CD4-positive, alpha-beta T cell treated with Interleukin-15 for 1 hour (primary cell): ENCODE measurements around the gene NAE1.
"Not testable (repeated sequence)": the region's sequence is repeated elsewhere in the genome, so short reads cannot be mapped to it uniquely, and the experiment has no call there.

Source experiments
- DNase-seq: peaks from one replicate; pipeline ENCODE4 v3.0.0-alpha.2; 2020

The NAE1 gene

DNA sequence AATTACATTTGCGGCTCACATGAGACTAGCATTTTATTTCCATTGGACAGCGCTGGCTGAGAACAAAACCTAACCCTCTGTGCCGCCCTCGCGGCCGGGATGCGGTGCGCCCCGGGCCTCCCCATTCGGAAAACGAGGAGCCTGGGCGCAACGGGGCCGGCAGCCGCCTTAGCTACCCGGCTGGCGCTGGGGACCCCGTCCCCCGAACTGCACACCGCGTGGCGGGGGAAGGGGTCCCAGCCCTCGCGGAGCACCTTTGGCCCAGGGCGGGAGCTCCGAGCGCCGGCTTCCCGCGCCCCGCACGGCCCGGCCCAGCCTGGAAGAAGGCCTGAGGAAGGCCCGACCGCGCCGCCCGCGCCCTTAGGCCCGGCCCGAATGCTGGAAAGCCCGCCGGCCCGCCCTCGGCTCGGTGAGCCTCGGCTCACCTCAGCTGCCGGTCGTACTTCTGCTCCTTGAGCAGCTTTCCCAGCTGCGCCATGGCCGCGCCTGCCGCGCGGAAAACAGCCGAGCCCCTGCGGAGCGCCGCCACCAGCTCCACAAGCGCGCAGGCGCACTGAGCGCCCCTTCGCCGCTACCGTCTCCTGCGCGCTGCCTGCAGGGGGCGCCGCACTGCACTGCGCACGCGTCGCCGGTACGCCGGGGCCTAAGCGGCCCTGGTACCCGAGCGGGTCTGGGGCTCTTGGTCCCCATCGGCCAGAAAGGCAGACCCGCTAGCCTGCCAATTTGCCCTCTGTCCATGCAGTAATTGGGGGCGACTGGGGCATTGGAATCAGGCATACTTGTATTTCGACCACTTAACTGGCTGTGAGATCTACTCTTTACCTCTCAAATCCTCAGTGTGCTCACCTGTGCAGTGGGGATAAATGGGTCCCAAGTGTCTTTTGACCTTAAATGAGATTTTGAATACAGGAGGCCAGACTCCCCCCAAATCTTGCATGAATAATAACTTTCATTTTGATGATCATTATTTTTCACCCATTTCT, at the start of gene NAE1:
Gene NAE1 (minus strand): TSS at position 555 of the 983 bp plus-strand sequence. CDS start 77 bp downstream, at position 478.
- peak; percentile 89 for DNase-seq

DNA sequence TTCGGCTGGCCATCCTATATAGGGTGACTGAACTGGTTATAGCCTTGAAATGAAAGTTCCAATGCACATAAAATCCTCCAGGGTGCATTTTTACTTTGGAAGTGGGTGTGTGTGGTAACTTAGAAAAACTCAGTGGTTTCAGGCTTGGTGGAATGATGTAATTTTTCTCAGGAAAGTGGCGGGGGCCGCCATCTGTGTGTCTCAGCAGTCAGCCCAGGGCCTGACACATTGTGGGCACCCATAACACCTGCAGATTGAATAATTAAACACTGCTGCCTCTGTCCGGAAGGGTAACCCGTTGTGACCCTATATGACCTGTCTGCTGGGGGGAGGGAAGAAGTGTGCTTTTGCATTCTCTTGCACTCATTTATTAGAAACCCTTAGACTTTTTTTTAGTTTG, 47.3 kb upstream of the NAE1 start:
- no peak for DNase-seq

DNA sequence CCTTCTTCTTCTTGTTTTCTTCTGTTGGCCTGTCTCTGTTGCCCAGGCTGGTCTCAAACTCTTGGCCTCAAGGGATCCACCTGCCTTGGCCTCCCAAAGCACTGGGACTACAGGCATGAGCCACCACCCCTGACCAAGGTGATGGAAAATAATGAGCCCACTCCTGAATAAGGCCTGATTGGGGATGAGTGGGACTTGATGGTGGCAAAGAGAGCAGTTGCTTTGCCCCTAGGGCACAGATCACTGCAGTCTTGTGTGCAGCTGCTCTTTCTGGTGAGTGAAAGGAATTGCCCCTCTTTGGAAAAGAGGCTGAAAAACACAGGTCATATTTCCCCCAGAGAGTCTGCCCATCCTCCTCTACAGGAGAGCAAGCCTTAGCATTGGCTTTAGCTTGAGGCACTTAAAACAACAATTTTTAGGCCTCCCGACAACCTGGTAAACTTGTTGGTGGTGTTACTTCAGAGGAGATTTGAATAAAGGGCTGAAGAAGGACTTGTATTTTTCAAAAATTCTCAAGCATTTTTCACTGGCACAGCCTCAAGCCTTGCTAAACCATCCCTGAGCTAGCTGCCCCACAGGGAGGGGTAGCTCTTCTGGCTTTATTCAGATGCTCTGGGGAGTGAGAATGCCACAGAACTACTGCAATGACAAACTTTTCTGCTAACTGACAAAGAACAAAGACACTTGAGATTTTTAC, 43.5 kb upstream of the NAE1 start:
- DNase-seq = no peak

DNA sequence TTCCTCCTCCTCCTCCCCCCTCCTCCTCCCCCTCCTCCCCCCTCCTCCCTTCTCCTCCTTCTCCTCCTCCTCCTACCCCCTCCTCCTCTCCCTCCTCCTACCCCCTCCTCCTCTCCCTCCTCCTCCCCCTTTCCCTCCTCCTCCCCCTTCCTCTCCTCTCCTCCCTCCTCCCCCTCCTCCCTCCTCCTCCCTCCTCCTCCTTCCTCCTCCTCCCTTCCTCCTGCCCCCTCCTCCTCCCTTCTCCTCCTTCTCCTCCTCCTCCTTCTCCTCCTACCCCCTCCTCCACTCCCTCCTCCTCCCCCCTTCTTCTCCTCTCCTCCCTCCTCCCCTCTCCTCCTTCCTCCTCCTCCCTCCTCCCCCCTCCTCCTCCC, 42.9 kb upstream of the NAE1 start:
- no peak for DNase-seq

DNA sequence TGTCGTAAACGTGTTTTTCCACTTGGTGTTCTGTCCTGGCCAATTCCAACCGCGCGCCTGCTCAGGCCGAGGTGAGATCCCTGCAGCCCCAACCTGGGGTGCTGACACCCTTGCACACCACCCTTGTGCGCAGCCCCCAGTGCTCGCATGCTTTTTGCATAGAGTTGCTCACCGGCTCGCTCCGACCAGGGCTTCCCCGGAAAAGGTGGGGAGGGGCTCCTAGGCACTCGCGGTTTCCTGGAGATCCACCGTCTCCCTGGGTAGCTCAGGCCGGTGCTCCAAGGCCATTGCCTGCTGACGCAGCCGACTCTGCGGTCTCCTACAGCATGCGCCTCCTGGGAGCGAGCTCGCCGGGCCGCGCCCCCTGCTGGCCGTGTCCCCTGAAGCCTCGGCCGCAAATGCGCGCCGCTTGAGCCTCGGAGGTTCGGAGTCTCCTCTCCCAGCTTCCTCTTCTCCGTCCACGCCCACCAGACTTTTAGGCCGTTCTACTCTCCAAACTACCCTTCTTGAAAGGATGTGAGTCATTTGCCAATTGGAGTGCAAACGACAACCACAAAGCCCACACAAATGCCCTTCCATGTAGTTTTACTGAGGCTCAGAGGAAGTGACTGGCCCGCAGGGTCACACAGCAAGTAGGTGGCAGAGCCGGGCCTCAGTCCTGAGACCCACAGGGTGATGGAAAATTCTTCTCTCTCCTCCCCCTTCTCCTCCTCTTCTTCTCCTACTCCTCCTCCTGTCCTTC, 42.3 kb upstream of the NAE1 start:
- DNase-seq = peak; percentile 92

DNA sequence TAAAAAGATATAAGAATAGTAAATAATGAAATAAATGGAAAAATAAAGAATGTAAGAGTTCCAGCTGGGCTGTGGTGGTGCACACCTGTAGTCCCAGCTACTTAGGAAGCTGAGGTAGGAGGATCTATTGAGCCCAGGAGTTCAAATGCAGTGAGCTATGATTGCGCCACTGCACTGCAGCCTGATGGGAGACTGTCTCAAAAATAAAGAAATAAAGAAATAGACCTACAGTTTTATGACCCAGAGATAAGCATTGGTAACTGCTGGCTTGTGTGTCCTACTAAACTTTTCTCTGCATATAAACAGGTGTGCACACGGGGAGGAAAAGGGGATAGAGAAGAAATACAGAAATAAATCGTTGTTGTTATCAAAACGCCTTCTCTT, 41.8 kb upstream of the NAE1 start:
- DNase-seq = no peak

DNA sequence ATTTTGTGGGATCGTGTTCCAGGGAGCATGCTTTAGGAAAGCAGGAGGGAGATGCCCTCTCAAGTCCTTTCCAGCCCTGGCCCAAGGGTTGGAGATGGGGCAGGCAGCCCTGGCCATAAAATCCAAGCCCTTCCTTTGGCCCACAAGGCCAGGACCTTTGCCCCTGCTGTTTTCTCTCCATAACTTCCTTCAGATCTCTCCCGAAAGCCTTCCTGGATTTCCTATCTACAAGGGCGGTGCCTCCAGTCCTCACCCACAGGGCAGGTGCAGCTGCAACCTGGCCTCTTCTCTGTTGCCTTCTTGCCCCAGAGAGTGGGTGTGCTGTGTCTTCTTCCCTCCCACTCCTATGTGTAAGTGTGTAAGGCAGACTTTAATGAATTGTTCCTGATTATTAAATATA, 41.1 kb upstream of the NAE1 start:
- DNase-seq = no peak

DNA sequence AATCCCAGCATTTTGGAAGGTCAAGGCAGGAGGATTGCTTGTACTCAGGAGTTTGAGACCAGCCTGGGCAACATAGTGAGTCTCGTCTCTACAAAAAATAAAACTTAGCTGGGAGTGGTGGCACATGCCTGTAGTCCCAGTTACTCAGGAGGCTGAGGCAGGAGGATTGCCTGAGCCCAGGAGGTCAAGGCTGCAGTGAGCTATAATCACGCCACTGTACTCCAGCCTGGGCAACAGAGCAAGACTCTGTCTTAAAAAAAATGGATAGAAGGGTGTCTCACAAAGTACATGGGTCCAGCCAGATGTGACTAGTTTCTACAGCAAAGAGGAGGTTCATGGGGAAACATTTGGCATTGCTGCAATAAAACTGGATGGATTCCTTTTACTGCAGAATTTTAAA, 40.6 kb upstream of the NAE1 start:
- not testable (repeated sequence) for DNase-seq

DNA sequence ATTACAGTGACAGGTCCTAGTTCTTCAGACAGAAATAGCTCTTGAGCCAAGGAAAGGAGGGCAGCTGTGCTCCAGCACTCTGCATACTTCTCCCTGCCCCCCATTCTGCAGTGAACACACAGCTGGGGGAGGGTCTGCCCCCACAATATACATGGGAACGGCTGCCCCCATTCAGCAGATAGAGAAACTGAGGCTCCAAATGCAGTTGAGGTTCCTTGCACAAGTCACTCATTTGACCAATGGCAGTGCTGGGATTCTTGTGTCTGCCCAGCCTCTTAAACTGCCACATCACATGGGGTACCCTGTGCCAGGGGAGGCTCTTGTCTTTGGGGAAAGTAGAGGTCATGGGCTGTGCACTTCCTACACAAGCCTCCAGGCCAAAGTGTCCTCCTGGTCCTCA, 38.6 kb upstream of the NAE1 start:
- no peak for DNase-seq

DNA sequence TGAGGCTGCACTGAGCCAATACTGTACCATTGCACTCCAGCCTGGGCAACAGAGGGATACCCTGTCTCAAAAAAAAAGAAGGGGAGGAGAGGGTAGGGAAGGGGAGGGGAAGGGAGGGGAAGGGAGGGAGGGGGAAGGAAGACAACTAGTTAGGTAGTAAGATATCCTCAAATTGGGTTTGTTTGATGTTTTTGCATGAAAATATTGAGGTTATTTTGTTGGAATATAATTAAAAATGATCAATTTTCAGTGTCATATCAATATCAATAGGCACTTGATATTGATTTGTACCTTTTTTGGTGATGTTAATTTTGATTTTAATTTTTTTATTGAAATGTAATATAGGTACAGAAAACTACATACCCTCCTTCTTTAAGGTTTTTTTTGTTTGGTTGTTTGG, 32.9 kb upstream of the NAE1 start:
- DNase-seq = no peak

DNA sequence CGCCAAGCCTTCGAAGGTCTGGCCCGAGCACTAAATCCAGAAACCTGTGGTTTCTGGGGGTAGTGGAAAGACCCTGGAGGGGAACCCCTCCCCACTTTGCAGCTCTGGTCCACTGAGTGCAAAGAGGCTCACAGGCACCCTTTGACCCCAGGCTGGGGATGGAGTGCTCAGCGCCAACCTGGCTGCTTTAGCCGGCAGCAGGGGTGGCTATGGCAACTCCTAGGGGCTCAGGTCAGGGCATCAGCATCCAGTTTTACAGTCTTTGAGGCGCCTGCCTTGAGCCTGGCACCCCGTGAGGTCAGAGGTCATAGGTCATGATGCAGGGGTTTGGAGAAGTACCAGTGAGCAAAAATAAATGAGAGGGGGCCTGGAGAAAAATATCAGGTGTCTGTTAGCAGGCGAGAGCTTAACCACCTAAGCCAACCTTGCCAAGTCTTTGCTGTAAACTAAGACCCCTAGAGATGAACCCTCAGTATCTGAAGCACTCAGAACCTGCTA, 31.3 kb upstream of the NAE1 start:
- no peak for DNase-seq

DNA sequence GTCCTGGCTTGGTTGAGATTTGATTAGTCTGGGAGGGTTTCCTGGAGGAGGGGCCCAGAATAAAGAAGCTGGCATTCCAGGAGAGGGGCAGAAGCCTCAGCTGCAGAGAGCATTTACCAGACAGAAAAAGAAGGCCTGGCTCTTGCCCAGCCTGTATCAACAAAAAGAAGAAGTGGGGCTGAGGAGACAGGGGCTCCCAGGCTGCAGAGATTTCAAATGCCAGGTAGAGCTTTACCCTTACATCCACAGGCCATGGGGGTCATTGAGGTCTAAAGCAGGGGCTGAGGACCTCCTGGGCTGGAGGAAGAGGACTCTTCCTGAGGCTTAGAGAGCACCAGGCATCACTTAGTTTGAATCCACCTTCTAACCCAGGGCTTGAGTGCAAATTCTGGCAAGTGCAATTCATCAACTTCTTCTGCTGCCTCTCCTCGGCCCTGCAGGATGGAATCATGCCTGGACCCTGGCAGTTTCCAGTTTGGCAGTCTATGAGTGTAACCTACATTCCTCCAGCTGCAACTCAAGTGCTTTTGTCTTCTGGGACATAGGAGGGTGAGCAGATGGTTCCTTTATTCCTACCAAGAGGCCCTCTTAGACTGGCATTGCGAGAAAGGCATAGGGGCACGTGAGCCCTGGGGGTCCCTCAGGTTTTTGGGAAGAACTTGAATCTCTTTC, 28.8 kb upstream of the NAE1 start:
- DNase-seq = no peak

DNA sequence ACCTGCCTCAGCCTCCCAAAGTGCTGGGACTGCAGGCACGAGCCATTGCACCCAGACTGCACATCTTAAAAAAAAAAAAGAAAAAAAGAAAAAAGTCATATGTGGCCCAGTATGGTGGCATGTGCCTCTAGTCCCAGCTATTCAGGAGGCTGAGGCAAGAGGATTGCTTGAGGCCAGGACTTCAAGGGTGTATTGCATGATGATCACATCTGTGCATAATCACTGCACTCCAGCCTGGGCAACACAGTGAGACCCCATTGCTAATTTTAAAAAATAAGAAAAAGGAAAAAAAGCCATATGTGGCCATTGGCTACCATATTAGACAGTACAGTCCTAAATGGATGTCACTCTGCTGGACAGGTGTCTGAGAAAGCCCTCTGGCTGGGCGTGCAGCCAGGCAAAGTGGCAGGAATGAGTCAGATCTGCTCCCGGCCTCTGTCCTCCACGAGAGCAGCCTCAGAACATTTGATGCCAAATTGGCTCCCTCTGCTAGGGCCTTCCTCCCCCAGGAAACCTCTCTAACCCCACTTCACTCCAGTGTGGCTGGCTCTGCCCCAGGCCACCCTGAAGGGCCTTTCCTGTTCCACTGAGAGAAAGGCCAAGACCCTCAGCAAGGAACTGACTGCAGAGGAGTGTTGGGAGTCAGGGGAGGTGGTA, 28.1 kb upstream of the NAE1 start:
- no peak for DNase-seq

DNA sequence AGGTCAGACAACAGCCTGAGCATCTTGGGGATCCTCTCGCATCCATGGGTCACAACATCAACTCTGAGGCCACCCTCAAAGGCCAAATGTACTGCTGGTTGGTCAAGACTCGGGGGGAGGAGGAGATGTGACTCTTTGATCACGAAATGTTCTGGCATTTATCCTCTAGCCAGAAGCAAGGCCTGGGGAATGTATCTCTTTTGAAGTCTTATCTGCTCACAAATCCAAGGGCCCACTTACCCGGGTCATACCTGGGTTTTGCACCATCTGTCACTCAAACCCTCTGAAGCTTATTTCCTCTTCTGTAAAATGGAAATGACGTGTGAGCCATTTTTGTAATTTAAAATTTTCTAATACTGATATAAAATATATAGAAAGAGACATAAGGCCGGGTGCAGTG, 26.7 kb upstream of the NAE1 start:
- DNase-seq = no peak

DNA sequence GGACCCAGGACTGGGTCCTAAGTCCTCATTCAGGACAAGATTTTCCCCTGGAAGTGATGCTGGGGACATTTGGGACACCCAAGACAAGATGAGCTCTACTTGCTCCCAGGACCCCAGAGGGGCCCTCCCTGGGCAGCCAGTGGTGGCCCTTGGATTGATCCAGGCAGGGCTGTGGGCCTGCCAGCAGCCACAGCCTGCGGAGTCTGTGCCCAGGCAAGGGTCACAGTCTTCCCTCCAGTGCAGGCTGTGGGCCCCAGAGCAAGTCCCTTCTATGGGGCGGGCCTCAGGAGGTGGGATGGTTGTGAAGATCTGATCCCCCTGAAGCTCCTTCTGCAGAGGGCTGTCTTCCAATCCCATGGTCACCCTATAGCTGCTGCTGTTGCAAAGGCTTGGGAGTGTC, 26.0 kb upstream of the NAE1 start:
- DNase-seq = no peak

DNA sequence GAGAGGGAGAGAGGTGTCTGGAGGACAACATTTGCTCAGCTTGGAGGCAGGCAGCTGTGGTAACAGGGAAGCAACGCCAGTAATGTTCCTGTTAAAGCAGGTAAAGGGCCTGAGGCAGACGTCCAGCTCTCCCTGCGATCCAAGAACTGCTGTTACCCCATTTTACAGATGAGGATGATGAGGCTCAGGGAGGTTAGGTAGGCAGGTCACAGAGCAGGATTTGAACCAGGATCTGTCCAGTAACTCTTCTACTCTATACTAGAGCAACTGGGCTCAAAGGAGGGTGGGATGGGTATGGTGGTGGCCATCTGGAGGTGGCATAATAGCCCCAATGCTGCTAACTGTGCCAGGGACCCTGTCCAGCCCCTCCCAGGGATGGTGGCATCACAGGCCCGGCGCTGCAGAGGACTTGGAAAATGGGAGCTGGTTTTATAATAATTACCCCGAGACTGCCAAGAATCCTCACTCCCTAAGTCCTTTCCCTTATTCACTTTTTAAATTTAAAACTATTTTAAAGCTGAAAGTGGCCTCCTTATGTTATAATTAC, 25.5 kb upstream of the NAE1 start:
- DNase-seq = no peak

DNA sequence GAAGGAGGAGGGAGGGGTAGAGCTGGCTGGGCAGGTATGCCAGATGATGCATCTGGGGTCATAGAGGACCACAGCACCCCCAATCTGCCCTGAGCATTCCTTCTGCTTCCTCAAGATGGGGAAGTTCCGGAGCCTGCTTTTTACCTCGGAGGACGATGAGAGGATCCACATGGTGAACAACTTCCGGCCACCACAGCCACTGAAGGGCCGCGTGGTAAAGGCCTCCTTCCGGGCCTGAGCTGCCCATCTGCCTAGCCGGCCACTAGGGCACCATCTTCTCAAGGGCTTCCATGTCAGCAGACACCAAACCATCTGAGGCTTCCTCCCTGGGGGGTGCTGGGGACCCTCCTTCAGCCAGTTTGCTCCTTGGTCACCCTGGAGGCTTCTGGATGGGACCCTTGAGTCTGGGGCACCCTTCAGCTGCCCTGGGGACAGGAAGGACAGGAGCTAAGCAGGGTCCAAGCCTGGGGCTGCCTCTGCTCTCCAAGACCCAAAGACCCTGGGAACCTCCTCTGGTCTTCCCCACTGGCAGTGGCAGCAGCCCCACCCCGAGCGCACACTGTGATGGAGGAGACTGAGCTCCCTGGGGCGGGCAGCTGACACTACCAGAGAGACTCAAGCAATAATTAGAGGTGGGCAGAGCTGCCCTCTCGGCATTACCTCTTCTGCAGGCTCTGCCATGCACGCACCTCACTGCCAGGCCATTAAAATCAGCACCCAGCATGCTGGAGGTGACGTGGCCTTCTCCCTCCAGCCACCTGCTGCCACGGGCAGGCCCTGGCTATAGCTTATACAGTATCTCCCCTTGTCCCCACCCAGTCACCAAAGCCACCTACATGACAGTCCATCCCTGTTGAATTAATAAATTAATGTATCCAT, 22.7 kb upstream of the NAE1 start:
- DNase-seq = no peak

DNA sequence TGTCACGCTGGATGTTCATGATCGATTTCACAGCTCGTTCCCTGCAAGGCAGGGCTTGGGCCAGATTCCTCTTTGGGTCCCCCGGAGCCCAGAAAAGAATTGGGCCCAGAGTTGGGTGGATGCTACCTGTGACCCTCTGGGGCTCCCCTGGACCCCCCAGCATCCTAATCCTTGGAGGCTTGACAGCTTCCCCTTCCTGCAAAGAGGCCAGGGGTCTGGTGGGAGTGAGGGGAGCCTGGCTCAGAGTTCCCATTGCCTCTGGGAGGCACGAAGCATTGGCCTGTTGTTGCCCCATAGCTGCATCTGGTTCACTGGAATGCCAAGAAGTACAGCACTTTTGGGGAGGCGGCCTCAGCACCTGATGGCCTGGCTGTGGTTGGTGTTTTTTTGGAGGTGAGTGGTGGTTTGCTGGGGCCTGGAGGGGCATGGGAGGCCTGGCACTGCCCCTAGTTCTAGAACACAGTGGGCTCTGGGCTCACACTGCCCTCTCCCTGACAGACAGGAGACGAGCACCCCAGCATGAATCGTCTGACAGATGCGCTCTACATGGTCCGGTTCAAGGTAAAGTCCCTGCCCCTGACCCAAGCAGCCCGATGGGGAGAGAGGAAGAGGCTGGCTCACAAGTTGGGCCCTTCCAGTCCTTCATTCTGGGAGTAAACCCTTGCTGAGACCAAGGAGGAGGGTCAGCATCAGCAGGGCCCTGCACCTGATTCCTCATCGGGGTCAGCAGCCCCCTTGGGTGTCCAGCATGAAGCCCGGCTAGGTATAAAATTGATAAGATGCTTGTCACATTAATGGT, 20.6 kb upstream of the NAE1 start:
- no peak for DNase-seq

DNA sequence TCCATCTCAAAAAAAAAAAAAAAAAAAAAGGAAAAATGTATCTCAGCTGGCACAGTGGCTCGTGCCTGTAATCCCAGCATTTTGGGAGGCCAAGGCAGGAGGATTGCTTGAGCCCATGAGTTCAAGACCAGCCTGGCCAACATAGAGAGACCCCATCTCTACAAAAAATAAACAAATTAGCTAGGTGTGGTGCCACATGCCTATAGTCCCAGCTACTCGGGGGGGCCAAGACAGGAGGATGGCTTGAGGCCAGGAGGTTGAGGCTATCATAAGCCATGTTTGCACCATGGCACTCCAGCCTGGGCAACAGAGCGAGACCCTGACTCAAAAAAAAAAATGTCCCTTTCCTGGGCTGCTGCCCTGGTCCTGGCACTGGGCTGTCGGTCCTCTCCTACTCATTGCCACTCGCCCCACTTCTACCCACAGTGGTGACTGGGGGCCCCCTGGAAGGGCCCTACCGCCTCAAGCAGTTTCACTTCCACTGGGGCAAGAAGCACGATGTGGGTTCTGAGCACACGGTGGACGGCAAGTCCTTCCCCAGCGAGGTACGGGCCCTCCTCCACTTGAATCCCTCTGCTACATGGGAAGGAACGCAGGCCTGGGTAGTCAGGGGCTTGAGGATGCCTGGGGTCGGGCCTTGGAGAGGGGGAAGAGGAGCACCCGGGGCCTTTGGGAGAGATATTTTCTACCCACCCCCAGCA, 19.5 kb upstream of the NAE1 start:
- no peak for DNase-seq
